K562 (cell line): ENCODE data around the gene AK4. TPM values are rescaled to one million over a fixed set of nuclear protein-coding genes. Genes with fewer than 3 reads are reported as not detected.

ENCODE experiments used
- ATAC-seq: fragments of 200-7000 bp; cut with Tn5 transposase; 3 replicates; pipeline ENCODE4 v1.9.1; 2020; ENCODE audit warnings: moderate library complexity
- BruUV-seq: library from RNA; stranded (reverse); fragments of 400-500 nt; replicated peaks from 2 replicates; lab custom pipeline; 2021; lab: Mats Ljungman, UMichigan
- CTCF ChIA-PET: fragments of 300-600 bp; formaldehyde crosslinking; extraction: SDS; loops from one replicate; lab custom pipeline; 2021; ENCODE audit warnings: low intra/inter-chr PET ratio; lab: Yijun Ruan, JAX
- POLR2A ChIA-PET: fragments of 300-600, 350-650 bp; sonication (Branson Sonifier 250); formaldehyde crosslinking; extraction: SDS; loops from one replicate; lab custom pipeline; 2021; ENCODE audit warnings: antibody characterized with exemption, inconsistent platforms; lab: Yijun Ruan, JAX
- DNase-seq, 4 experiments: peaks; one replicate each; pipeline versions ENCODE4 v3.0.0 to v3.0.0-alpha.2; 2011 to 2018; ENCODE audit warnings: low spot score in 3 of 4, mixed read lengths in 3 of 4; ENCODE audit errors: extremely low read depth in 1 of 4
- FAIRE-seq: peaks from 2 replicates; lab custom pipeline; 2011; peaks lifted over from hg19 to GRCh38; lab: Jason Lieb, UNC
- H2AFZ ChIP-seq: 2 replicates; pipeline ENCODE4 v1.6.0; 2011; ENCODE audit warnings: low read depth, low read length, control low read depth, inconsistent platforms
- H3K27ac ChIP-seq: fragments of 200-600 bp; 3 replicates; pipeline ENCODE4 v1.8.0; 2011; ENCODE audit warnings: low read depth, mild to moderate bottlenecking, control low read depth, inconsistent platforms, low read length, moderate library complexity, mixed read lengths; ENCODE audit errors: extremely low read depth
- H3K27me3 ChIP-seq, 2 experiments: fragments of 300-600 bp in 1 of 2; 2 replicates in 1 of 2; 3 replicates in 1 of 2; pipeline versions ENCODE4 v1.6.0 to v1.8.0; 2011; ENCODE audit warnings: inconsistent platforms in 2 of 2, low read length in 2 of 2, mild to moderate bottlenecking in 1 of 2, mixed read lengths in 1 of 2, moderate library complexity in 1 of 2; ENCODE audit not compliant: control insufficient read depth in 2 of 2, insufficient read depth in 2 of 2
- H3K36me3 ChIP-seq: fragments of 300-600 bp; 3 replicates; pipeline ENCODE4 v1.8.0; 2011; ENCODE audit warnings: mild to moderate bottlenecking, low read length, inconsistent platforms; ENCODE audit not compliant: control insufficient read depth, insufficient read depth
- H3K4me1 ChIP-seq, 2 experiments: fragments of 200-600 bp in 1 of 2; replicated peaks in 1 of 2; 2 replicates in 1 of 2; 3 replicates in 1 of 2; pipeline versions ENCODE4 v1.5.1 to v1.8.0; 2011; ENCODE audit warnings: inconsistent platforms in 2 of 2, low read length in 2 of 2, mild to moderate bottlenecking in 1 of 2, mixed read lengths in 1 of 2, moderate library complexity in 1 of 2; ENCODE audit not compliant: control insufficient read depth in 2 of 2, insufficient read depth in 2 of 2
- H3K4me2 ChIP-seq: 2 replicates; pipeline ENCODE4 v1.6.1; 2011; ENCODE audit warnings: low read length, control low read depth, inconsistent platforms, mixed read lengths; ENCODE audit not compliant: insufficient read depth
- H3K4me3 ChIP-seq: fragments of 200-600 bp; sonication (generic), shearing (Covaris generic); 2 replicates; pipeline ENCODE4 v1.5.1; 2016; ENCODE audit warnings: control low read depth, inconsistent platforms
- H3K79me2 ChIP-seq: fragments of 200-600 bp; 3 replicates; pipeline ENCODE4 v1.8.0; 2011; ENCODE audit warnings: low read length, inconsistent platforms; ENCODE audit not compliant: control insufficient read depth, insufficient read depth
- H3K9ac ChIP-seq, 2 experiments: 2 replicates each; pipeline versions ENCODE4 v1.6.0 to v1.6.1; 2011; ENCODE audit warnings: low read depth in 2 of 2, low read length in 2 of 2, control low read depth in 1 of 2, inconsistent platforms in 1 of 2, mild to moderate bottlenecking in 1 of 2, mixed read lengths in 1 of 2; ENCODE audit not compliant: insufficient read depth in 1 of 2
- H3K9me1 ChIP-seq: one replicate; pipeline ENCODE4 v1.6.0; 2011; ENCODE audit warnings: inconsistent platforms, mild to moderate bottlenecking, low read length, moderate library complexity; ENCODE audit not compliant: control insufficient read depth, insufficient read depth
- H3K9me3 ChIP-seq: replicated peaks from 2 replicates; pipeline ENCODE4 v1.5.1; 2011; ENCODE audit warnings: low read depth, low read length, inconsistent platforms; ENCODE audit not compliant: control insufficient read depth, insufficient read depth
- H4K20me1 ChIP-seq: replicated peaks from 2 replicates; pipeline ENCODE4 v1.6.1; 2011; ENCODE audit warnings: low read length, inconsistent platforms, mixed read lengths; ENCODE audit not compliant: control insufficient read depth, insufficient read depth
- KDM4B ChIP-seq, 2 experiments: fragments of 450-650 bp in 1 of 2; sonication (generic) in 1 of 2; IDR thresholded peaks; 2 replicates each; pipeline ENCODE4 v1.6.1; 2016 to 2017; ENCODE audit warnings: borderline replicate concordance in 2 of 2, antibody characterized with exemption in 1 of 2, low read depth in 1 of 2, mild to moderate bottlenecking in 1 of 2
- KLF10 ChIP-seq: fragments of 250-450 bp; sonication (Bioruptor Pico); IDR thresholded peaks from 2 replicates; pipeline ENCODE4 v1.6.1; 2021; ENCODE audit warnings: matching md5 sums
- MTA1 ChIP-seq: fragments of 450-650 bp; IDR thresholded peaks from 2 replicates; pipeline ENCODE4 v1.6.1; 2017; ENCODE audit warnings: borderline replicate concordance
- MYC ChIP-seq, 2 experiments: fragments of 250-450 bp in 1 of 2; sonication (Bioruptor Pico) in 1 of 2; IDR thresholded peaks; 2 replicates each; pipeline versions ENCODE4 v1.5.1 to v1.6.1; 2012 to 2021; ENCODE audit warnings: low read depth in 2 of 2, borderline replicate concordance in 1 of 2, improper control_type of control experiment in 1 of 2, low read length in 1 of 2, mild to moderate bottlenecking in 1 of 2, moderate library complexity in 1 of 2
- NFRKB ChIP-seq: fragments of 450-650 bp; IDR thresholded peaks from 2 replicates; pipeline ENCODE4 v1.6.1; 2016; ENCODE audit warnings: low read depth
- PKNOX1 ChIP-seq: fragments of 450-650 bp; IDR thresholded peaks from 2 replicates; pipeline ENCODE4 v1.6.1; 2016
- POLR3G ChIP-seq: IDR thresholded peaks from 2 replicates; pipeline ENCODE4 v1.6.1; 2011; ENCODE audit not compliant: insufficient read length, insufficient replicate concordance; ENCODE audit errors: extremely low read depth
- THAP7 ChIP-seq: fragments of 250-450 bp; sonication (Bioruptor Pico); IDR thresholded peaks from 2 replicates; pipeline ENCODE4 v1.5.0; 2021
- TRIM25 ChIP-seq: fragments of 450-650 bp; IDR thresholded peaks from 2 replicates; pipeline ENCODE4 v1.7.0; 2016; ENCODE audit warnings: borderline replicate concordance
- WGBS: fragments of 100-300 bp; shearing (Covaris generic); methylation state at CpG from one replicate; pipeline ENCODE4 v1.1.6; 2016; ENCODE audit warnings: low coverage, mixed read lengths; ENCODE audit not compliant: insufficient coverage; ENCODE audit errors: missing lambda C conversion rate; 5-methylcytosine and 5-hydroxymethylcytosine counted together
- in situ Hi-C: fragments of 300-500 bp; cut with MboI; formaldehyde crosslinking; loops from 4 replicates; pipeline ENCODE4 v1.15.0; 2018; ENCODE audit warnings: inconsistent platforms, mixed read lengths
- intact Hi-C: fragments of 100-400 bp; cut with micrococcal nuclease; formaldehyde crosslinking; loops from 2 replicates; pipeline ENCODE4 v1.14.2; 2022
- polyA plus RNA-seq, 8 experiments: library from polyadenylated mRNA; depleted of rRNA in 4 of 8; stranded (reverse) in 5 of 8; unstranded in 3 of 8; fragments of >200 nt; fragmentation: Nextera tagmentation in 2 of 8; fragmentation: Illumina TruSeq in 1 of 8; extraction: Ambion mirVana in 2 of 8; extraction: Trizol in 1 of 8; gene quantifications; 2 replicates each; pipeline versions ENCODE4 v1.2.1 to v1.2.3, GENCODE V29; 2011 to 2014; ENCODE audit warnings: inconsistent platforms in 1 of 8, missing spikeins in 1 of 8
- total RNA-seq, 7 experiments: library from RNA; depleted of rRNA in 6 of 7; stranded (reverse); fragments of >200 nt in 6 of 7; fragmentation: Illumina TruSeq in 2 of 7; extraction: Trizol in 2 of 7; gene quantifications; 2 replicates each; pipeline versions ENCODE4 v1.2.1 to v1.2.3, GENCODE V29; 2011 to 2021; ENCODE audit warnings: low replicate concordance in 1 of 7

AK4 gene
- total and polyA plus RNA-seq, 9 of the 15 experiments (the other 6 are each of a cell fraction or from before 2014, with no cell fraction given): 10.4 to 96.6 (median 21.5) TPM

GRCh38 chr1:65112811-65113210 is 35.2 kb upstream of the AK4 start:
- H3K36me3 ChIP-seq: no peaks in the 10 kb centered on the region
- no peak overlapping the region; the same call in 1 of the 2 replicates for H2AFZ ChIP-seq
- no peaks in the 10 kb centered on the region for H3K27me3 ChIP-seq
- no peaks in the 10 kb centered on the region for H3K79me2 ChIP-seq
- POLR2A ChIA-PET: no interaction called here
- in situ Hi-C loops: no loop called here
- FAIRE-seq (no peak), ATAC-seq (no peak), DNase-seq (no peak)
- H3K4me1 ChIP-seq: peaks cover 0 to 6% of the 10 kb centered on the region in 2 experiments; a peak in 2 of 5 replicates
- intact Hi-C loops: no loop called here
- no peaks in the 10 kb centered on the region for H3K9me1 ChIP-seq
- H3K27ac ChIP-seq: no peak overlapping the region
- no peak overlapping the region for H3K4me2 ChIP-seq
- no peak overlapping the region for H3K4me3 ChIP-seq
- BruUV-seq: no TSS peak
- no peaks in the 10 kb centered on the region; the same call in 1 of the 2 replicates for H3K9me3 ChIP-seq
- H3K9ac ChIP-seq: no peak overlapping the region
- CTCF ChIA-PET: no interaction called here
- TF ChIP-seq MYC (IDR thresholded peaks at IDR 0.05; ENCODE audit: low read depth, low read length): no peak
- no peak for TF ChIP-seq MYC (CRISPR knock-in tag; IDR thresholded peaks at IDR 0.05; ENCODE audit: borderline replicate concordance, low read depth)
- no peak for TF ChIP-seq MTA1
- TF ChIP-seq TRIM25: no peak
- no peak for TF ChIP-seq THAP7 (CRISPR knock-in tag)
- TF ChIP-seq PKNOX1: no peak
- TF ChIP-seq KLF10 (CRISPR knock-in tag): no peak
- TF ChIP-seq NFRKB: no peak
- no peak for TF ChIP-seq KDM4B (IDR thresholded peaks at IDR 0.05; ENCODE audit: borderline replicate concordance in 2 of 2, low read depth in 1 of 2)
- TF ChIP-seq POLR3G: no peak
- no peaks in the 10 kb centered on the region for H4K20me1 ChIP-seq
- WGBS: 10% methylated on average over 3 of the region's 3 CpGs
